ENCODE results near the gene ADRA1B. TPM values are rescaled to one million over a fixed set of nuclear protein-coding genes. Genes with fewer than 3 reads are reported as not detected.

The ADRA1B gene
- total RNA-seq, 1 experiment from 2014 or later = not detected

GRCh38 chr5:159907689-159908590 lies 8.3 kb upstream of the ADRA1B start:
- no peak overlapping the region for H3K4ac ChIP-seq (ENCODE audit: low read depth, low read length)
- H3K14ac ChIP-seq (ENCODE audit: insufficient read depth, low read length) = no peak overlapping the region
- no peaks in the 10 kb centered on the region for H3K23me2 ChIP-seq (ENCODE audit: insufficient read length, low read depth, low read length, poor library complexity, severe bottlenecking)
- H3K79me1 ChIP-seq (ENCODE audit: insufficient read depth, low read depth, low read length, poor library complexity, severe bottlenecking) = no peaks in the 10 kb centered on the region
- no peak overlapping the region for H3K9ac ChIP-seq (ENCODE audit: extremely low read depth, insufficient read length, low read length)
- H2BK20ac ChIP-seq (ENCODE audit: low read depth, low read length, poor library complexity, severe bottlenecking) = no peak overlapping the region
- TF ChIP-seq CTCF (conservative IDR thresholded peaks at IDR 0.05) = no peak
- H3K4me1 Mint-ChIP-seq = peaks cover 13 to 17% of the 10 kb centered on the region in 2 experiments
- H2BK5ac ChIP-seq (ENCODE audit: insufficient read length, low read length) = no peak overlapping the region
- no peak overlapping the region for H3K56ac ChIP-seq (ENCODE audit: insufficient read length, low read depth, low read length)
- H3K4me3 Mint-ChIP-seq = no peak overlapping the region
- no peak overlapping the region for H2AFZ ChIP-seq (ENCODE audit: low read length)
- no peak for DNase-seq
- no peak overlapping the region for H2BK120ac ChIP-seq (ENCODE audit: low read depth, low read length, poor library complexity, severe bottlenecking)
- no peaks in the 10 kb centered on the region for H3K9me3 Mint-ChIP-seq
- no peak overlapping the region for H2BK15ac ChIP-seq (ENCODE audit: low read depth, low read length)
- no peak overlapping the region for H2BK12ac ChIP-seq (ENCODE audit: insufficient read length, low read depth, low read length)
- no peak overlapping the region for H3K27ac ChIP-seq (ENCODE audit: insufficient read length, low read depth, low read length)
- no peaks in the 10 kb centered on the region for H4K20me1 ChIP-seq (ENCODE audit: control insufficient read depth, insufficient read depth, insufficient read length)
- H3K27ac Mint-ChIP-seq = no peak overlapping the region
- H3K27me3 Mint-ChIP-seq (ENCODE audit: low read depth) = no peaks in the 10 kb centered on the region; the same call in 1 of the 2 replicates
- H3T11ph ChIP-seq (ENCODE audit: low read length) = no peak overlapping the region
- H3K9me3 ChIP-seq (ENCODE audit: control insufficient read depth, low read depth, low read length) = no peaks in the 10 kb centered on the region
- no peak overlapping the region for H4K8ac ChIP-seq (replicated peaks; ENCODE audit: insufficient read length, low read depth, low read length)
- H3K27me3 ChIP-seq (ENCODE audit: insufficient read depth, low read length) = no peaks in the 10 kb centered on the region
- no peak overlapping the region for H3K4me2 ChIP-seq (ENCODE audit: insufficient read depth, insufficient read length, low read length)
- H2AK5ac ChIP-seq (ENCODE audit: insufficient read length, low read length) = no peak overlapping the region
- no peak overlapping the region for H4K91ac ChIP-seq (ENCODE audit: insufficient read length, low read depth, low read length)
- no peak overlapping the region for H4K5ac ChIP-seq (ENCODE audit: insufficient read length, low read depth, low read length)
- no peak overlapping the region for H3K18ac ChIP-seq (ENCODE audit: insufficient read length, low read depth, low read length)
- H3K79me2 ChIP-seq (ENCODE audit: insufficient read depth, low read length) = no peaks in the 10 kb centered on the region
- WGBS (ENCODE audit: extremely low coverage, insufficient read length, low lambda C conversion rate) = no CpG with 5 or more reads among the region's 7 CpGs
- no peaks in the 10 kb centered on the region for H3K4me1 ChIP-seq (ENCODE audit: insufficient read depth, low read length)
- H3K23ac ChIP-seq (ENCODE audit: insufficient read length, low read depth, low read length) = no peak overlapping the region
- H3K36me3 Mint-ChIP-seq (ENCODE audit: insufficient read depth in 1 of 3, low read depth in 3 of 3) = no peaks in the 10 kb centered on the region
